Endothelial cell of umbilical vein (primary cell): Measurements from ENCODE around the gene MYF6. TPM values are rescaled to one million over a fixed set of nuclear protein-coding genes. Genes with fewer than 3 reads are reported as not detected.

Source experiments
- BruUV-seq: library from RNA; stranded (reverse); fragments of 400-500 nt; replicated peaks from 2 replicates; lab custom pipeline; 2021; lab: Mats Ljungman, UMichigan
- CTCF ChIA-PET: fragments of 300-600, 350-600 bp; sonication (Branson Sonifier 250); formaldehyde crosslinking; loops from one replicate; lab custom pipeline; 2021; ENCODE audit warnings: antibody characterized with exemption, inconsistent platforms; lab: Charles Lee
- POLR2A ChIA-PET: fragments of 300-600, 350-600 bp; sonication (Branson Sonifier 250); formaldehyde crosslinking; loops from one replicate; lab custom pipeline; 2021; ENCODE audit warnings: antibody characterized with exemption, inconsistent platforms; lab: Charles Lee
- DNase-seq: peaks from one replicate; pipeline ENCODE4 v3.0.0-alpha.2; 2011; ENCODE audit warnings: low read depth, low spot score
- FAIRE-seq: peaks from 2 replicates; lab custom pipeline; 2011; peaks lifted over from hg19 to GRCh38; lab: Jason Lieb, UNC
- H2AFZ ChIP-seq: 2 replicates; pipeline ENCODE4 v1.6.0; 2012; ENCODE audit warnings: low read depth, low read length, control low read depth, inconsistent platforms
- H3K27ac ChIP-seq: 2 replicates; pipeline ENCODE4 v1.5.1; 2011; ENCODE audit warnings: low read depth, mild to moderate bottlenecking, control low read depth, low read length, moderate library complexity; ENCODE audit not compliant: insufficient read depth
- H3K27me3 ChIP-seq, 2 experiments: 2 replicates each; pipeline versions ENCODE4 v1.6.0 to v1.6.1; 2011; ENCODE audit warnings: low read length in 2 of 2, mixed read lengths in 1 of 2; ENCODE audit not compliant: control insufficient read depth in 2 of 2, insufficient read depth in 2 of 2
- H3K36me3 ChIP-seq, 2 experiments: 2 replicates in 1 of 2; 3 replicates in 1 of 2; pipeline ENCODE4 v1.5.1; 2011; ENCODE audit warnings: low read length in 2 of 2, mild to moderate bottlenecking in 1 of 2, moderate library complexity in 1 of 2; ENCODE audit not compliant: control insufficient read depth in 2 of 2, insufficient read depth in 2 of 2; ENCODE audit errors: extremely low read depth in 1 of 2
- H3K4me1 ChIP-seq: 3 replicates; pipeline ENCODE4 v1.5.1; 2011; ENCODE audit warnings: mild to moderate bottlenecking, low read length; ENCODE audit not compliant: control insufficient read depth, insufficient read depth; ENCODE audit errors: extremely low read depth
- H3K4me2 ChIP-seq: 2 replicates; pipeline ENCODE4 v1.6.1; 2011; ENCODE audit warnings: low read length, control low read depth, mixed read lengths; ENCODE audit not compliant: insufficient read depth
- H3K4me3 ChIP-seq, 3 experiments: fragments of 200-600 bp in 1 of 3; sonication (generic), shearing (Covaris generic) in 1 of 3; replicated peaks in 1 of 3; 2 replicates each; pipeline ENCODE4 v1.5.1; 2011 to 2016; ENCODE audit warnings: control low read depth in 3 of 3, low read length in 3 of 3, mild to moderate bottlenecking in 2 of 3, inconsistent platforms in 1 of 3, low read depth in 1 of 3, moderate library complexity in 1 of 3; ENCODE audit not compliant: insufficient read depth in 1 of 3
- H3K79me2 ChIP-seq: 2 replicates; pipeline ENCODE4 v1.6.0; 2012; ENCODE audit warnings: low read length, inconsistent platforms; ENCODE audit not compliant: control insufficient read depth, insufficient read depth
- H3K9ac ChIP-seq: replicated peaks from 2 replicates; pipeline ENCODE3; 2011; ENCODE audit warnings: low read length, control low read depth; ENCODE audit not compliant: insufficient read depth; ENCODE audit errors: extremely low read depth
- H3K9me1 ChIP-seq: replicated peaks from 3 replicates; pipeline ENCODE4 v1.6.0; 2011; ENCODE audit warnings: mild to moderate bottlenecking, low read length; ENCODE audit not compliant: control insufficient read depth, insufficient read depth; ENCODE audit errors: extremely low read depth
- H3K9me3 ChIP-seq: replicated peaks from 2 replicates; pipeline ENCODE4 v1.5.1; 2012; ENCODE audit warnings: low read length, inconsistent platforms; ENCODE audit not compliant: control insufficient read depth, insufficient read depth
- H4K20me1 ChIP-seq: replicated peaks from 2 replicates; pipeline ENCODE3; 2011; ENCODE audit warnings: mild to moderate bottlenecking, low read length; ENCODE audit not compliant: control insufficient read depth, insufficient read depth; ENCODE audit errors: extremely low read depth
- EZH2 ChIP-seq: IDR thresholded peaks from 2 replicates; pipeline ENCODE4 v1.6.1; 2012; ENCODE audit warnings: borderline replicate concordance, low read depth, mild to moderate bottlenecking, moderate library complexity, low read length, inconsistent platforms; ENCODE audit not compliant: severe bottlenecking
- FOS ChIP-seq: IDR thresholded peaks from 2 replicates; pipeline ENCODE4 v1.6.1; 2011; ENCODE audit warnings: mild to moderate bottlenecking, low read length, moderate library complexity, borderline replicate concordance; ENCODE audit not compliant: insufficient read depth
- GATA2 ChIP-seq: IDR thresholded peaks from 2 replicates; pipeline ENCODE4 v1.7.0; 2011; ENCODE audit warnings: low read depth, mild to moderate bottlenecking, moderate library complexity, mixed read lengths, low read length; ENCODE audit not compliant: insufficient read length, insufficient read depth
- JUN ChIP-seq: IDR thresholded peaks from 2 replicates; pipeline ENCODE4 v1.6.1; 2011; ENCODE audit warnings: borderline replicate concordance, low read depth; ENCODE audit not compliant: insufficient read length, insufficient read depth
- MYC ChIP-seq: IDR thresholded peaks from one replicate; pipeline ENCODE4 v1.6.1; 2011; ENCODE audit warnings: mild to moderate bottlenecking, low read depth, low read length
- POLR2A ChIP-seq: IDR thresholded peaks from 2 replicates; pipeline ENCODE4 v1.6.1; 2012; ENCODE audit warnings: low read depth, mild to moderate bottlenecking, control low read depth, low read length
- POLR2AphosphoS5 ChIP-seq: IDR thresholded peaks from 2 replicates; pipeline ENCODE4 v1.6.1; 2012; ENCODE audit warnings: low read depth, mild to moderate bottlenecking, control low read depth, low read length, moderate library complexity; ENCODE audit not compliant: insufficient read depth
- dilution Hi-C: fragments of 300-500 bp; cut with MboI; formaldehyde crosslinking; loops from one replicate; pipeline ENCODE4 v1.15.0; 2019; ENCODE audit warnings: low sequenced_read_pairs; ENCODE audit not compliant: extremely low pct_ligation_motif_present
- intact Hi-C: fragments of 100-400 bp; cut with micrococcal nuclease; formaldehyde crosslinking; loops from one replicate; pipeline ENCODE4 v1.10.0; 2022
- polyA plus RNA-seq, 4 experiments: library from polyadenylated mRNA; depleted of rRNA in 3 of 4; stranded (reverse) in 3 of 4; unstranded in 1 of 4; fragments of >200 nt; gene quantifications; 2 replicates each; pipeline versions ENCODE4 v1.2.1 to v1.2.3, GENCODE V29; 2011 to 2012; ENCODE audit warnings: missing spikeins in 1 of 4
- total RNA-seq: library from RNA; stranded (reverse); gene quantifications from 2 replicates; pipeline ENCODE4 v1.2.3, GENCODE V29; 2021
- TF ChIP-seq, protein P1 (sequence below), 2 donors: IDR thresholded peaks; 1 replicate in 1 of 2; 2 replicates in 1 of 2; pipeline ENCODE4 v1.5.1; 2011; ENCODE audit warnings: low read length in 2 of 2, mild to moderate bottlenecking in 2 of 2, moderate library complexity in 2 of 2, control low read depth in 1 of 2, inconsistent platforms in 1 of 2, low read depth in 1 of 2; ENCODE audit not compliant: insufficient read depth in 1 of 2; ENCODE audit errors: extremely low read depth in 1 of 2
- TF ChIP-seq, protein P2 (sequence below): IDR thresholded peaks from 2 replicates; pipeline ENCODE4 v1.6.1; 2011; ENCODE audit not compliant: insufficient read depth, insufficient read length

MYF6 gene
- total and polyA plus RNA-seq, 2 donors (not counting 3 experiments of a cell fraction or from before 2014, with no cell fraction given) = not detected

DNA sequence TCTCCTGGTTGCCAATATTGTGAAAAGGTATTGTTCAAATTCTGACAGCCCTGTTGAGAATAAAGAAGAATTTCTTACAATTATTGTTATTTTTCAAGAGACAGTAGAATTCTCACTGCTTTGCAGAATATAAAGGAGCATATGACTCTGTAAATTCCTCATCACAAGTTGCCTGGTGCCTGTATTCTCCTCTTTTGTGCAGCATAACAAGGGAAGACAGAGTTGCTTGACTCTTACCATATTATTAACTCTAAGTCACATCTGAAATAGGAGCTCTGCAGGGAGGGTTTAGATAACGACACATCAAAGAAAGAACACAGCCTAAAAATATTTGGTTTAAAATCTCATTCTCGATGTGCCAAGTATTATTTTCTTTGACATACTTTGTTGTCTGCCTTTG lies 40.4 kb downstream of the MYF6 start:
- Histone ChIP-seq H3K9me3 (no peaks in the 10 kb centered on the region), H3K9ac (no peak overlapping the region), H2AFZ (no peak overlapping the region), H3K9me1 (no peaks in the 10 kb centered on the region), H3K27ac (no peak overlapping the region), H3K4me3 (no peak overlapping the region), H3K4me1 (no peaks in the 10 kb centered on the region), H4K20me1 (no peaks in the 10 kb centered on the region), H3K79me2 (no peaks in the 10 kb centered on the region), H3K27me3 (no peaks in the 10 kb centered on the region), H3K4me2 (no peak overlapping the region), H3K36me3 (no peaks in the 10 kb centered on the region)
- FAIRE-seq (no peak), DNase-seq (no peak)
- no peak for TF ChIP-seq POLR2A
- TF ChIP-seq POLR2AphosphoS5 = no peak
- no peak for TF ChIP-seq GATA2
- TF ChIP-seq, protein P1, sequence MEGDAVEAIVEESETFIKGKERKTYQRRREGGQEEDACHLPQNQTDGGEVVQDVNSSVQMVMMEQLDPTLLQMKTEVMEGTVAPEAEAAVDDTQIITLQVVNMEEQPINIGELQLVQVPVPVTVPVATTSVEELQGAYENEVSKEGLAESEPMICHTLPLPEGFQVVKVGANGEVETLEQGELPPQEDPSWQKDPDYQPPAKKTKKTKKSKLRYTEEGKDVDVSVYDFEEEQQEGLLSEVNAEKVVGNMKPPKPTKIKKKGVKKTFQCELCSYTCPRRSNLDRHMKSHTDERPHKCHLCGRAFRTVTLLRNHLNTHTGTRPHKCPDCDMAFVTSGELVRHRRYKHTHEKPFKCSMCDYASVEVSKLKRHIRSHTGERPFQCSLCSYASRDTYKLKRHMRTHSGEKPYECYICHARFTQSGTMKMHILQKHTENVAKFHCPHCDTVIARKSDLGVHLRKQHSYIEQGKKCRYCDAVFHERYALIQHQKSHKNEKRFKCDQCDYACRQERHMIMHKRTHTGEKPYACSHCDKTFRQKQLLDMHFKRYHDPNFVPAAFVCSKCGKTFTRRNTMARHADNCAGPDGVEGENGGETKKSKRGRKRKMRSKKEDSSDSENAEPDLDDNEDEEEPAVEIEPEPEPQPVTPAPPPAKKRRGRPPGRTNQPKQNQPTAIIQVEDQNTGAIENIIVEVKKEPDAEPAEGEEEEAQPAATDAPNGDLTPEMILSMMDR (IDR thresholded peaks at IDR 0.05; ENCODE audit: extremely low read depth in 1 of 2, insufficient read depth in 1 of 2, low read depth in 1 of 2, low read length in 2 of 2) = no peak
- TF ChIP-seq, protein P2, sequence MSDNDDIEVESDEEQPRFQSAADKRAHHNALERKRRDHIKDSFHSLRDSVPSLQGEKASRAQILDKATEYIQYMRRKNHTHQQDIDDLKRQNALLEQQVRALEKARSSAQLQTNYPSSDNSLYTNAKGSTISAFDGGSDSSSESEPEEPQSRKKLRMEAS = no peak
- TF ChIP-seq JUN = no peak
- no peak for TF ChIP-seq FOS
- no peak for TF ChIP-seq MYC
- TF ChIP-seq EZH2 = no peak
- ChIA-PET POLR2A (no interaction called here), CTCF (no interaction called here)
- intact Hi-C loops = no loop called here
- dilution Hi-C loops = no loop called here
- BruUV-seq = no TSS peak
